ENCODE measurements around the gene BRWD1. TPM values are rescaled to one million over a fixed set of nuclear protein-coding genes. Genes with fewer than 3 reads are reported as not detected.

Gene BRWD1
- total RNA-seq, 2 experiments from 2014 or later, result 28.7 to 29.4 TPM

DNA sequence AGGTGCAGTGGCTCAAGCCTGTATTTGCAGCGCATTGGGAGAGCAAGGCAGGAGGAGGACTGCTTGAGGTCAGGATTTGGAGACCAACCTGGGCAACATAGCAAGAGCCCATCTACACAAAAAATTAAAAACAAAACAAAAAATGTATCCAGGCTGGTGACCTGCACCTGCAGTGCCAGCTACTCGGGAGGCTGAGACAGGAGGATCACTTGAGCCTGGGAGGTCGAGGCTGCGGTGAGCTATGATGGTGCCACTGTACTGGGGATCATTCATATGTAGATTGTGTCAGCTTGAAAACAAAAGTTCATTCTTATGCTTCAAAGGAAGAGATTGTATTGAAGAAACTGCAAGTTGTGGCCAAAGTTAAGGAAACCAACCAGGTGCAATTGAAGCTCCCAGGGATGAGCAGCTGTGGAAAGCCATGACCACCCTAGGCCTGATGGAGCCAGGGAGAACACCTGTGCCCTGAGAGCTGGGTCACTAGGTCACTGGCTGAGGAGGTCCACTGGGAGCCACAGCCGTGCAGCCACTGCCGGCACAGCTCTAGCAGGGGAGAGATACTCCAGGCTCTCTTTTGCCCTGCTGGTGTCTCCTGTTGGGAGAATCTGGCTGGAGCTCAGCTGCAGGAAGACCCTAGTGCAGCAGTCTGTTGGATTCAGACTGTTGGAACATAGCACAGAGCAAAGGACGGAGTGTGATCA, 13.3 kb upstream of the BRWD1 start:
- ChIA-PET CTCF (no interaction called here), POLR2A (interaction anchor here (1.8 kb wide), 1 partner anchor 14 kb away, joined by 6 read pairs; the partner anchor contains the start of gene BRWD1)
- Mint-ChIP-seq H3K9me3 (no peaks in the 10 kb centered on the region), H3K27me3 (no peaks in the 10 kb centered on the region), H3K27ac (no peak overlapping the region), H3K36me3 (no peaks in the 10 kb centered on the region), H3K4me1 (ENCODE audit: low read depth) (no peaks in the 10 kb centered on the region), H3K4me3 (no peak overlapping the region)
- DNase-seq, result no peak
- intact Hi-C loops (cut with micrococcal nuclease), result no loop called here

DNA sequence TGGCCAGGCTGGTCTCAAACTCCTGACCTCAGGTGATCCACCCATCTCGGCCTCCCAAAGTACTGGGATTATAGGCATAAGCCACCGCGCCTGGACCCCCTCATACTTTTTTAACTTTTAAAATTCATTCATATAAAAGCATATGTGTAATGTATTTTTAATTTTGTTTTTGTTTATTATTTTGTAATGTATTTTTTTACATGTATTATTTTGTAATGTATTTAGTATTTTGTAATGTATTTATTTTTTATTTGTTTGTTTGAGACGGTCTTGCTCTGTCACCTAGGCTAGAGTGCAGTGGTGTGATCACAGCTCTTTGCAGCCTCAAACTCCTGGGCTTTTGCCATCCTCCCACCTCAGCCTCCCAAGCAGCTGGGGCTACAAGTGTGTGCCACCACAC, 12.0 kb upstream of the BRWD1 start:
- CTCF ChIA-PET, result no interaction called here
- DNase-seq, result no peak
- intact Hi-C loops (cut with micrococcal nuclease), result no loop called here
- Mint-ChIP-seq H3K27ac (no peak overlapping the region), H3K4me1 (ENCODE audit: low read depth) (no peaks in the 10 kb centered on the region), H3K9me3 (no peaks in the 10 kb centered on the region), H3K4me3 (no peak overlapping the region), H3K27me3 (no peaks in the 10 kb centered on the region), H3K36me3 (no peaks in the 10 kb centered on the region)
- POLR2A ChIA-PET, result interaction anchor here (1.8 kb wide), 1 partner anchor 13 kb away, joined by 6 read pairs; the partner anchor contains the start of gene BRWD1

DNA sequence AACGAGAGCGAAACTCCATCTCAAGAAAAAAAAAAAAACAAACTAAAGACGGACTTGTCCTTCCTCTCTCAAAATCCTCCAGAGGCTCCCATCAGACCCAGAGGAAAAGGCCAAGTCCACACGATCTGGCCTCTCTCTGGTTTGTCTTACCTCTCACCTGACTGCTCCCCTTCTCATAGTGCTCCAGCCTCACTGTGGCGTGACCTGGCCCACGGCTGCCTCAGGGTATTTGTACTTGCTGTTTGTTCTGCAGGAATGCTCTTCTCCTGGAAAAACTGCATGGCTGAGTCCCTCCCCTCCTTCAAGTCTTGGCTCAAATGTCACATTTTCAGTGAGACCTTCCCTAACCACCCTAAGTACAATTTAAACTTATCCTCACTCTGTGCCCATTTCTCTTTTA, 8.0 kb upstream of the BRWD1 start:
- DNase-seq, result no peak
- Mint-ChIP-seq H3K27me3 (no peaks in the 10 kb centered on the region), H3K9me3 (no peaks in the 10 kb centered on the region), H3K36me3 (no peaks in the 10 kb centered on the region), H3K4me1 (ENCODE audit: low read depth) (peaks cover under 1% of the 10 kb centered on the region), H3K27ac (no peak overlapping the region), H3K4me3 (no peak overlapping the region)
- intact Hi-C loops (cut with micrococcal nuclease), result no loop called here
- CTCF ChIA-PET, result no interaction called here
- POLR2A ChIA-PET, result no interaction called here

DNA sequence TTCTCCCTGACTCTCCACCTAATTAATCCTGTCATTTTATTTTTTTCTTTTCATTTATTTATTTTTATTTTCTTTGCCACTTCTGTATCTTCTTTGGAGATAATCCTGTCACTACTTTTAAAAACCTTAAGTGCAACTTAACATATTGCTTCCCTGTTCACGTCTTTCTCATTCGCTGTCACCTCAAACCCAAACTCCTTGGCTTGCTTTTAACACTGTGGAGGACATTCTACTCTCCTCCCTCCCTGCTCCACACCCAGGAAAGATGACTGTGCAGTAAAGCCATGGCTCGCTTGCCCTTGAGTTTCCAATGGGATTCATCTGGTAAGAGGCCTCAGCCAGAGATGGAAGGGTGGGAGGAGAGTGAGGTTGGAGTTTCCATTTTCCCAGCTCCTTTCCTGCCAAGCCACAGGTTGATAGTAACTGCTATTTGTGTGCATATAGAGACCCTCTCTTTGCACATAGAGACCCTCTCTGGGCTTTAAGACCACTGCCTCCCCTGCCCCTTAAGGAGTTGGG, 6.4 kb upstream of the BRWD1 start:
- no peak for DNase-seq
- H3K27ac Mint-ChIP-seq, result no peak overlapping the region
- H3K9me3 Mint-ChIP-seq, result no peaks in the 10 kb centered on the region
- H3K36me3 Mint-ChIP-seq, result no peaks in the 10 kb centered on the region
- ChIA-PET CTCF (no interaction called here), POLR2A (interaction anchor here (0.5 kb wide), 1 partner anchor 15 kb away, joined by 3 read pairs; no protein-coding TSS in a partner anchor)
- intact Hi-C loops (cut with micrococcal nuclease), result no loop called here
- H3K27me3 Mint-ChIP-seq, result no peaks in the 10 kb centered on the region
- H3K4me3 Mint-ChIP-seq, result no peak overlapping the region
- H3K4me1 Mint-ChIP-seq (ENCODE audit: low read depth), result peaks cover 11% of the 10 kb centered on the region

- no peak overlapping the region for H3K4me3 Mint-ChIP-seq
Observed at GRCh38 chr21:39319251-39319756, 5.9 kb upstream of the BRWD1 start.

DNA sequence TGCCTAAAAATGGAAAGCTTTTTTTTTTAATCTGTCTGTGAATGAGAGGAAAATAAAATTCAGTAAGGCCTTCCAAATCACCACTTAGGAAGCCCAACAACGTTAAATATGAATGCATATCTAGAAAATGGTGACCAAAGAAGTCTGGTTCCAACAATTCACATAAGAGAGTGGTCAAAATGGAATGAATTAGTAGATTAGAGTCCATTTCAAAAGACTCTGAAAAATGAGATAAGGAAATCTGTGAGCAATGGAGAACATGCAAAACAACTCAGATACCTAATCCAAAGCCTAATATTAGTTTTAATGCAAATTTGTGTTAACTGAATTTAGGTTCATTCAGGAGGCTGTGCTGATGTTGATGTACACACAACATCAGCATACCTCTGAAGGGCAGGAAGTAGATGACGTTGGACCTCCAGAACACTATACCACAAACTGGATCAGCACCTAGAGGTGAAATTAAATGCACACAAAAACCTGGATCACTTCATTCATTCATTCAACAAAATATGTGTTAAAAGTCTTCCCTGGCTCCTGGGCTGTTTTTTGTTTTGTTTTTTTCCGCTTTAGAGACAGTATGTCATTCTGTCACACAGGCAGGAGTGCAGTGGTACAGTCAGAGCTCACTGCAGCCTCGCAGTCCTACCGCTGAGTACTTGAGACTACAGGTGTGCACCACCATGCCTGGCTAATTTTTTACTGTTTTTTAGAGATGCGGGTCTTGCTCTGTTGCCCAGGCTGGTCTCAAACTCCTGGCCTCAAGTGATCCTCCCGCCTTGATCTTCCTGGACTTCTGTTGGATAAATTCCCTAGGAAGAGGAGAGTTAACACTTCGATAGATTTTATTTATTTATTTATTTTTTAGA, 4.9 kb upstream of the BRWD1 start:
- intact Hi-C loops (cut with micrococcal nuclease), result no loop called here
- no peak for DNase-seq
- H3K27me3 Mint-ChIP-seq, result no peaks in the 10 kb centered on the region
- no peak overlapping the region for H3K27ac Mint-ChIP-seq
- H3K4me1 Mint-ChIP-seq (ENCODE audit: low read depth), result peaks cover 15% of the 10 kb centered on the region
- H3K4me3 Mint-ChIP-seq, result no peak overlapping the region
- POLR2A ChIA-PET, result no interaction called here
- peaks cover 5% of the 10 kb centered on the region for H3K36me3 Mint-ChIP-seq
- H3K9me3 Mint-ChIP-seq, result no peaks in the 10 kb centered on the region
- CTCF ChIA-PET, result no interaction called here

More at GRCh38 chr21:39319251-39319756, 5.9 kb upstream of the BRWD1 start:
- intact Hi-C loops (cut with micrococcal nuclease), result no loop called here
- Mint-ChIP-seq H3K27me3 (no peaks in the 10 kb centered on the region), H3K4me1 (ENCODE audit: low read depth) (peaks cover 15% of the 10 kb centered on the region), H3K9me3 (no peaks in the 10 kb centered on the region), H3K36me3 (peaks cover 3% of the 10 kb centered on the region), H3K27ac (no peak overlapping the region)
- DNase-seq, result no peak
- ChIA-PET POLR2A (interaction anchor here (0.5 kb wide), 1 partner anchor 15 kb away, joined by 3 read pairs; no protein-coding TSS in a partner anchor), CTCF (no interaction called here)

GRCh38 chr21:39317134-39318090, 4.0 kb upstream of the BRWD1 start:
- POLR2A ChIA-PET, result interaction anchor here (0.7 kb wide), 1 partner anchor 31 kb away, joined by 3 read pairs; no protein-coding TSS in a partner anchor
- intact Hi-C loops (cut with micrococcal nuclease), result no loop called here
- no peak overlapping the region for H3K27ac Mint-ChIP-seq
- no peaks in the 10 kb centered on the region for H3K27me3 Mint-ChIP-seq
- peaks cover 5% of the 10 kb centered on the region for H3K36me3 Mint-ChIP-seq
- H3K4me1 Mint-ChIP-seq (ENCODE audit: low read depth), result peaks cover 15% of the 10 kb centered on the region
- H3K4me3 Mint-ChIP-seq, result no peak overlapping the region
- no peak for DNase-seq
- CTCF ChIA-PET, result interaction anchor here (0.9 kb wide), 1 partner anchor 32 kb away, joined by 3 read pairs; no protein-coding TSS in a partner anchor
- H3K9me3 Mint-ChIP-seq, result no peaks in the 10 kb centered on the region

- Mint-ChIP-seq H3K4me1 (ENCODE audit: low read depth) (peaks cover 21% of the 10 kb centered on the region), H3K36me3 (peaks cover 11% of the 10 kb centered on the region), H3K4me3 (no peak overlapping the region), H3K9me3 (no peaks in the 10 kb centered on the region), H3K27me3 (no peaks in the 10 kb centered on the region), H3K27ac (no peak overlapping the region)
- intact Hi-C loops (cut with micrococcal nuclease), result loop anchor here (1.0 kb wide), 1 partner anchor 548 kb away; no protein-coding TSS in a partner anchor
- no peak for DNase-seq
- ChIA-PET POLR2A (interaction anchor here (0.7 to 2.1 kb wide), 4 partner anchors 27 to 134 kb away, joined by 3 to 8 read pairs (median 3); partner anchors contain the start of gene PSMG1), CTCF (interaction anchor here (0.9 kb wide), 1 partner anchor 33 kb away, joined by 3 read pairs; no protein-coding TSS in a partner anchor)
Observed at GRCh38 chr21:39316729-39317128, 3.3 kb upstream of the BRWD1 start.

DNA sequence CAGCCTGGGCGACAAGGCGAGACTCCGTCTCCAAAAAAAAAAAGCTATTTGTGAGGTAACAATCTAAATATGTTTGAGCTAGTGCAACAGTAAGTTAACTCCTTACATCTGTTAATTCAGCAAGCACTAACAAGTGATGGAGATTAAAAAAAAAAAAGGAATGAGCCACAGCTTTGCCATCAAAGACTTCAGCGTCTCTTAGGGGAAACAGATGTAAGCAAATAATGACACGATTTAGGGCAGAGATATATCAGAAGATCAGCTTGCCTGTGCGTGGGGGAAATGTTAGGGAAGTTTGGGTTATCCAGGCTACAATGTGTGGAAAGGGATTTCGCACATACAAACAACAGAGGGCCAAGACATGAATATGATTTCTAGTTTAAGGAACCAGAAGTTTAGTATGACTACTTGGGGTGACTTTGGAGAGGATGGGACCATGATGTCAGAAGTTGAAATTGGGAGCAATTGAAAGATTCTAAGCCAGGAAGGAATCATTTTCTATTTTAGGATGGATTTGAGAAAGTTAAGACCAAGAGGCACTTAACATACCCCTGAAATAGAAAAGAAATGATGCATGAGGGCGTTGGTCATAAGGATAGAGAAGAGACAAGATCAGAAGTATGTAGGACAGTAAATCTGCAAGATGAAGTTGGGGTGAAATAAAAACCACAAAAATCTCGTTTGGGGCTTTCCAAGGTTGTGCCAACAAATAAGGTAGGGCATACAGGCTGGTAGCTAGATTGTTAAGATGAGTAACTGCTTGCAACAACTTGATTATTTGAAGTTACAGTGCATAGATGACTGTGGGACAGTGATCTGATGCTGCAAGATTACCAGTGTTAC, 2.4 kb upstream of the BRWD1 start:
- CTCF ChIA-PET, result interaction anchor here (1.7 kb wide), 1 partner anchor 32 kb away, joined by 6 read pairs; the partner anchor contains the start of gene HMGN1
- peaks cover 27% of the 10 kb centered on the region for H3K4me1 Mint-ChIP-seq (ENCODE audit: low read depth)
- peak overlapping the region; percentile 62 for H3K27ac Mint-ChIP-seq
- peak; percentile 18 for DNase-seq
- H3K4me3 Mint-ChIP-seq, result no peak overlapping the region
- peaks cover 17% of the 10 kb centered on the region for H3K36me3 Mint-ChIP-seq
- intact Hi-C loops (cut with micrococcal nuclease), result loop anchor here (1.0 kb wide), 1 partner anchor 548 kb away; no protein-coding TSS in a partner anchor
- POLR2A ChIA-PET, result interaction anchor here (1.0 to 4.9 kb wide), 4 partner anchors 28 to 133 kb away, joined by 3 to 56 read pairs (median 6); partner anchors contain the start of genes HMGN1 and PSMG1
- no peaks in the 10 kb centered on the region for H3K9me3 Mint-ChIP-seq
- no peaks in the 10 kb centered on the region for H3K27me3 Mint-ChIP-seq

Measured in activated CD4-positive, alpha-beta memory T cell treated with anti-CD3 and anti-CD28 coated beads for 36 hours (primary cell).